AG09319 (cell line): Measurements from ENCODE around the gene CIC.

Source experiments
- DNase-seq: peaks from one replicate; pipeline ENCODE4 v3.0.0-alpha.2; 2010; ENCODE audit warnings: low read depth; ENCODE audit errors: extremely low read depth
- CTCF ChIP-seq: IDR thresholded peaks from 2 replicates; pipeline ENCODE4 v1.5.1; 2011; ENCODE audit warnings: low read depth, mild to moderate bottlenecking, inconsistent platforms, low read length, moderate library complexity

Gene CIC

GRCh38 chr19:42343344-42344110 is 74.5 kb downstream of the CIC start:
- TF ChIP-seq CTCF = no peak; the same call in 1 of the 2 replicates
- no peak for DNase-seq

GRCh38 chr19:42344336-42344893 is 75.4 kb downstream of the CIC start:
- TF ChIP-seq CTCF = no peak

More at GRCh38 chr19:42344336-42344893, 75.4 kb downstream of the CIC start:
- no peak for DNase-seq
